DMS79 (cell line): ENCODE data around the gene RTCA.
"Not testable (repeated sequence)": the region's sequence is repeated elsewhere in the genome, so short reads cannot be mapped to it uniquely, and the experiment has no call there.

Source experiments
- DNase-seq: peaks from one replicate; lab custom pipeline; 2025; lab: John Stamatoyannopoulos, UW

The RTCA gene

DNA sequence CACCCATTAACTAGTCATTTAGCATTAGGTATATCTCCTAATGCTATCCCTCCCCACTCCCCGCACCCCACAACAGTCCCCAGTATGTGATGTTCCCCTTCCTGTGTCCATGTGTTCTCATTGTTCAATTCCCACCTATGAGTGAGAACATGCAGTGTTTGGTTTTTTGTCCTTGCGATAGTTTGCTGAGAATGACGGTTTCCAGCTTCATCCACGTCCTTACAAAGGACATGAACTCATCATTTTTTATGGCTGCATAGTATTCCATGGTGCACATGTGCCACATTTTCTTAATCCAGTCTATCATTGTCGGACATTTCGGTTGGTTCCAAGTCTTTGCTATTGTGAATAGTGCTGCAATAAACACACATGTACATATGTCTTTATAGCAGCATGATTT lies 7.6 kb upstream of the RTCA start:
- DNase-seq, result not testable (repeated sequence)

DNA sequence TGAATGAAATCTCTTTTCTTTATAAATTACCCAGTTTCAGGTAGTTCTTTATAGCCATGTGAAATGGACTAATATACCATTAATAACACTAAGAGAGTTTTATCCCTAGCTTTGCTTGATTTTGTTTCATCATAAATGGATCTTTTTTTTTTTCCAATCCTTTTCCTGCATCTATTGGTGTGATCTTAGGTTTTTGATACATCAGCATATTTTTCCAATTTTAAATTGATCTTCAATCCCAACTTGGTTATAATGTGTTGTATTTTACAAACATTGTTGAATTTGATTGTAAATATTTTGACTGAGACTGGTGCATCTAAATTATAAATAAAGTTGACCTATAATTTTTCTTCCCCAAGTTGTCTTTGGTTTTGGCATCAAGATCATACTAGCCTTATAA lies 4.3 kb upstream of the RTCA start:
- DNase-seq, result no peak

GRCh38 chr1:100264081-100264480 lies 1.9 kb upstream of the RTCA start:
- not testable (repeated sequence) for DNase-seq

DNA sequence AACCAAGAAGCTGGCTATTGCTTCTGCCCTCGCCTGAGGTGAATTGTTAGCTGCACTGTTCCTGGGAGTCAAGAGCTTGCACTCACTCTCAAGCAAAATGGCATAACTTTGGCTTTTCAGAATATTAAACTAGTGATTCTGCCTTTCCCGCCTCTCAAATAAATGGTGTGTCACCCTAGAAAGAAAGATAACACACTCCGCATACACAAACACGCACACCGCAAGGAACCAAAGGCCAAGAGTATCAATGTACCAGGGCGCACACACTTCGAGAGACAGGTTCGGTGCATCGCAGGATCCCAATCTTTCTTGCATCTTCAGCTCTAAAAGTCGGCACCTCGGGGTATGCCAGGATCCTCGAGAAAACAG lies 470 bp upstream of the RTCA start:
- peak; percentile 71 for DNase-seq

DNA sequence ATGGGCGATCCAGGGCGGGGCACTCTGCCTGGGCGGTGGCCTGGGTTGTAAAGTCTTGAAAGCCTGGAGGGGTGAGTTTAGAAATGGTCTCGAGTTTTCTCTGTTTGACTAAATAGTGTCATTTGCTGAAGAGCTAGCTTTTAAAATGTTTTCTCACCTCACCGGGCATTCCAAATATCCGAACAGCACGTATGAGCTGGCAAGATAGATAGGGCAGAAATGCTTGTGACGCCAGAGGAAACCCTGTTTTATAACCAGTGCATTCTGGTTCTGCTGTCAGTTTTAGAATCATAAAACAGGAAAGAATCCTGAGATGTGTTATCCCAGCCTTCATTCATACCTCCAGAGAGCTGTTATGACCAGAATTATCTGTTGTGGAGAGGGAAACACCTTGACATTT lies 725 bp downstream of the RTCA start:
- DNase-seq, result no peak

DNA sequence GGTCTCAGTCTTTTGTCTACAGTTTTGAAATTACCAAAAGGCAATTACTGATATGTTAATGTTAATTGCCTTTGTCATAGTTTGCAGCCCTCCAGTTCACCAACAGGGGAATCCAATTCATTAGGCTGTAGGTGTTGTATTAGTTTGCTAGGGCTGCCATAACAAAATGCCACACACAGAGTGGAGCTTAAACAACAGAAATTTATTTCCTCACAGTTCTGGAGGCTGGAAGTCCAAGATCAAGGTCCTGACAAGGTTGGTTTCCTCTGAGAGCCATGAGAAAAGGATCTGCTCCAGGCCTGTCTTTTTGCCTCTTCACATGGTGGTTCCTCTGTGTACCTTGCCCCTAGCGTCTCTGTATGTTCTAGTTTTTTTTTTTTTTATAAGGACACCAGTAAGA lies 1.3 kb downstream of the RTCA start:
- no peak for DNase-seq

DNA sequence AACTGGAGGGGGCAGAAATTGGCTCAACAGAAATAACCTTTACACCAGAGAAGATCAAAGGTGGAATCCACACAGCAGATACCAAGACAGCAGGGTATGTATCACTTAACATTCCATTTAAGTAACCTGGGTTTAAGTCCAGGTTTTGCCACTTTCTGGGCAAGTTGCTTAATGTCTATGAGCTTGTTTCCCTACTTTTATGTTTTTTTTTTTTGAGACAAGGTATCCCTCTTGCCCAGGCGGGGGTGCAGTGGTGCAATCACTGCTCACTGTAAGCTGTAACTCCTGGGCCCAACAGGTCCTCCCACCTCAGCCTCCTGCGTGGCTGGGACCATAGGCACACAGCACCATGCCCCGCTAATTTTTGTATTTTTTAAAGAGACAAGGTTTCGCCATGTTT lies 2.2 kb downstream of the RTCA start:
- DNase-seq, result no peak

DNA sequence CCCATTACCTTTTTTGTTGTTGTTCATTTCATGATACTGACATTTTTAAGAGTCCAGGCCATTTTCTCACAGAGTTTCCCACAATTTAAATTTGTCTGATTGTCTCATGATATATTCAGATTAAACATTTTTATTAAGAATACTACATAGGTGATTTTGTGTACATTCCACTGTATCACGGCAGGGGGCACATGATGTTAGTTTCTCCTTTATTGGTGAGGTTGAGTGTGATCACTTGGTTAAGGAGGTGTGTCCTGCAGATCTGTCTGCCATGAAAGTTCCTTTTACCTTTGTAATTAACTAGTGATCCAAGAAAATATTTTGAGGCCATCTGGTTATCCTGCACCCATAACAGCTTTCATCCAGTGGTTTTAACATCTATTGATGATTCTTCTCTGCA lies 11.8 kb downstream of the RTCA start:
- DNase-seq, result no peak

- no peak for DNase-seq
These were observed 13.4 kb downstream of the RTCA start for GRCh38 chr1:100279358-100279923.

DNA sequence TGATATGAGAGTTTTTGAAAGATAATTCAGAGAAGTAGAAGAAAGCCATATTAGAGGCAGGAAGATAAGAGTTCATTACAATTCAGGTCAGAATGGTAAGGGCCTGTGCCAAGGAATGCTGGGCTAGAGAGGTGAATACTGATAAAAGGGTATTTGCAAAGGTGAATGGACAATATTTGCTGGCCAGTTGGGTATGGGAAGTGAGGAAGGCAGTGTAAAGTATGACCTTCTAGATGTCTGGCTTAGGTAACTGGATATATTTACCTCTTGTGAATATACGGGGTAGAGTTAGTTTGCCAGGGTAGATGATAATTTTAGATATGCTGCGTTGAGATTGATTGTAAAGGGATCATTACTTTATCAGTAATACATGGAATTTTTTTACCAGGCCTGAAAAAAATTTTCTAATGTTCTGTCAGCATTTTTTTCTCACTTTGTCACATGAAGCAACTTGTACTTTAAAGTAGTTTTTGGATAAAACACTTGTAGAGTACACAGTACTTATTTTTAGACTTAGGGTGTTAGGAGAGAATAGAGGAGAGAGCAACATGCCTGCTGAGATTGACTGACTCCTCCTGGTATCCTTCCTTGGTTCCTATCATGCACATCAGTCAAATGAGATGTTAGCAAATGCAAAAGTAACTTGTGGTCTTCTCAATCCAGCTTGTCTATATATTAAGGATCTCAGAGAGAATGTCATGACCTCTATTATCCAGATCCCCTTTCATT lies 14.1 kb downstream of the RTCA start:
- no peak for DNase-seq

DNA sequence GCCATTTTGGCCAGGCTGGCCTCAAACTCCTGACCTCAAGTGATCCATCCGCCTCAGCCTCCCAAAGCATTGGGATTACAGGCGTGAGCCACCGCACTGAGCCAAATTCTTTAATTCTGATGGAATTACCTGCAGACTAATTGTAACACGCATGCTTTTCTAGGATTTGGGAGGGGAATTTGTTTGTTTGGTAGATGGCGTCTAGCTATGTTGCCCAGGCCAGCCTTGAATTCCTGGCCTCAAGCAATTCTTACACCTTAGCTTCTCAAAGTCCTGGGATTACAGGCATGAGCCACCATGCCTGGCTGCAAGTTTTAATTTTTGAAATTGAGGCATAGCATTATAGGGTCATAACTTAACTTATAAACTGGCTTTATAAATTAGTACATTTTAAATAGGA lies 18.6 kb downstream of the RTCA start:
- DNase-seq, result no peak

- DNase-seq, result no peak
These were observed 21.1 kb downstream of the RTCA start for GRCh38 chr1:100287162-100287561.

DNA sequence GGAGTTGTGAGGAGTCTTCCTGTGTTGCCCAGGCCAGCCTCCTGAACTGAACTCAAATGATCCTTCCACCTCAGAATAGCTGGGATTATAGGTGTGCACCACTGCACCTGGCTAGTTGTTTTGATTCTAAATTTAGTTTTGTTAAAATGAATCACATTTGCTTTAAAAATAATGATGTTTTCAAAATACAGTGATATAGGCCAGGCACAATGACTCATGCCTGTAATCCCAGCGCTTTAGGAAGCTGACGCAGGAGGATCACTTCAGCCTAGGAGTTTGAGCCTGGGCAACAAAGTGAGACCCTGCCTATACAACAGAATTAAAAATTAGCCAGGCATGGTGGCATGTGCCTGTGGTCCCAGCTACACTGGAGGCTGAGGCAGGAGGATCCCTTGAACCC lies 24.3 kb downstream of the RTCA start:
- DNase-seq, result no peak

DNA sequence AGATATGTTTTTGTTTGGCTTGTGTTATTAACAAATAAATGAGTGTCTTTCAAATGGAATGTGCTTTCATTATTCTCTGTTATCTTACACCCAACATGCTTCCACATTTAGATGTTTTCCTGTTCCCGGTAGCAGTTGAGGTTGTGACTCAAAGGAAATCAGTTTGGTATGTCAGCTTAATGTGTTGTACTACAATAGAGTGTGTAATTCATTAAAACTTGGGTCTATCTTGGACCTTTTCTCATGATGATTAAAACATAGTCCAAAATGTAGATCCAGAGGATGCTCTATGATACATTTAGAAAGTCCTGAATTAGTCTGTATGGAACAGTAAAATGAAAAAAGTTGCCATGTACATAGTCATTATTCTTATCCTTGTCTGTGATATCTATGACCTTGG lies 26.7 kb downstream of the RTCA start:
- DNase-seq, result no peak

DNA sequence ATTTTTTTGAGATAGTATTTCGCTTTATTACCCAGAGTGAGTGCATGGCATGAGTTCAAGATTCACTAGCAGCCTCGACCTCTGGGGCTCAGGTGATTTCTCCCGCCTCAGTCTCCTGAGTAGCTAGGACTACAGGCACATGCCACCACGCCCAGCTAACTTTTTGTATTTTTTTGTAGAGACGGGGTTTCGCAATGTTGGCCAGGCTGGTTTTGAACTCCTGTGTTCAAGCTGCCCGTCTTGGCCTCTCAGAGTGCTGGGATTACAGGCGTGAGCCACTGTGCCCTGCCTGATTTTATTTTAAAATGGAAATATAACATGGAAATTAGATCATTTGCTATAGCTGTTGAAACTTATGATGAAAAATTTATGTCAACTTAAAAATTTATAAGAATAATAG lies 30.1 kb downstream of the RTCA start:
- no peak for DNase-seq

DNA sequence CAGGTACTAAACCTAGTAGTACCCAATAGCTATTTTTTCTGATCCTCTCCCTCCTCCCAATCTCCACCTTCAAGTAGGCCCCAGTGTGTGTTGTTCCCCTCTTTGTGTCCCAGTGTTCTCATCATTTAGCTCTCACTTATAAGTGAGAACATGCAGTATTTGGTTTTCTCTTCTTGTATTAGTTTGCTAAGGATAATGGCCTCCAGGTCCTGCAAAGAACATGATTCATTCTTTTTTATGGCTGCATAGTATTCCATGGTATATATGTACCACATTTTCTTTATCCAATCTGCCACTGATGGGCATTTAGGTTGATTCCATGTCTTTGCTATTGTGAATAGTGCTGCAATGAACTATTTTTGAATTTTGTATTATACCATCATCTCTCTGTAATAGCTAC lies 31.0 kb downstream of the RTCA start:
- DNase-seq, result not testable (repeated sequence)

DNA sequence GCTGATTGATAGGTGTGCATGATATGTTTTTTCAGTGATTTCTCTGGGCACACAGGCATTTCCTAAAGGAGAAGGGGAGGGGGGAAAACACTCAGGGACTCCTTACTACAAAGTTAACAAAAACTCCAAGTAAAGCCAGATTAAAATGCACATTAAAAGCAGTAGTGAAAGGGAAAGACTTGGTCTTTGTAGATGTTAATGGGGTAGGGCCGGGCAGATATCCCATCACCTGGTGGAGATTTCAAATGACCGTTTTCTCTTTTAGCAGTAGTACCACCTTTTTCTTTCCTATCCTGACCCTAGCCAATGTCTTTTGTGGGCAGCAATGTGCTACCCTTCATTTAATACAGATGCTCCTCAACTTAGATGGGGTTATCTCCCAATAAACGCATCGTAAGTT lies 32.5 kb downstream of the RTCA start:
- no peak for DNase-seq

DNA sequence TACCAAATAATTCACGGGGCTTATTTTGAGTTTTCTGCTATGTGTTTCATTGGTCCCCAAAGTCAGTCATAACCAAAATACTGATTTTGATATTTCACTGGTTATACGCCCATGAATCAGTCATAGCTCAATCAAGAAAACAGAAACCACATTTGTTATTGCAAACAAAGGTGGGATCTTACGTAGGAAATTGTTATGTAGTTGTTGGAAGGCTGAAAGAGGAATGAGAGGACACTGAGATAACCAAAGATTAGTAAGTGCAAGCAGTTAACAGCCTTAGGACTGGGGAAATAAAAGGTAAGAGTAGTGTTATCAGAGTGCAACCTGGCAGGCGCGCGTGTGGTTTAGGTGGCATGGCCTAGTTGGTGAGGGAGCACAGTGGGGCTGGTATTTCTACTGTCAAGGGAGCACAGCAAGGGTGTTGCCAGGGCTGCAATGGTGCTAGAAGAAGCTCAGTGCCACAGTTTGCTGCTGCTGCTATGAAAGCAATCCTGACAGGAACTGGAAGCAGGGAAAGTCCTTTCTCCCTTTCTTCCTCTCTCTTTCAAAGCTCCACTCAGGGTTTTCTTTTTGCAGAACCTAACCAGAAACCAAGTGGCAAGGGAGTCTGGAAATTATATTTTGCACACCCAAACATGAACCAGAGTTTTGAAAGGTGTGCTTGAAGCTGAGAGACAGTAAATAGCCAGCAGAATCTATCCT lies 33.7 kb downstream of the RTCA start:
- no peak for DNase-seq

GRCh38 chr1:100300691-100301090 lies 34.7 kb downstream of the RTCA start:
- no peak for DNase-seq

- DNase-seq, result no peak
These were observed 36.7 kb downstream of the RTCA start for GRCh38 chr1:100302739-100303138.

DNA sequence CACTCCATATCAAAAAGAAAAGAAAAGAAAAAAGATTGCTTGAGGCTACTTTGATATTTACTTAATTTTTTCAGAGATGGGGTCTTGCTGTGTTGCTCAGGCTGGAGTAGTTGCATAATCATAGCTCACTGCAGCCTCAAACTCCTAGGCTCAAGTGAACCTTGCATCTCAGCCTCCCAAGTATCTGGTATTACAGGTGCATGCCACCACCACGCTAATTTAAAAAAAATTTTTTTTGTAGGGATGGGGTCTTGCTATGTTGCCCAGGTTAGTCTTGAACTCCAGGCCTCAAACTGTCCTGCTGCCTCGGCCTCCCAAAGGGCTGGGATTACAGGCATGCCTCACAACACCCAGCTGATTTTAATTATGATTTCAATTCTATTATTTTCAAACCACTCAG lies 38.2 kb downstream of the RTCA start:
- no peak for DNase-seq

DNA sequence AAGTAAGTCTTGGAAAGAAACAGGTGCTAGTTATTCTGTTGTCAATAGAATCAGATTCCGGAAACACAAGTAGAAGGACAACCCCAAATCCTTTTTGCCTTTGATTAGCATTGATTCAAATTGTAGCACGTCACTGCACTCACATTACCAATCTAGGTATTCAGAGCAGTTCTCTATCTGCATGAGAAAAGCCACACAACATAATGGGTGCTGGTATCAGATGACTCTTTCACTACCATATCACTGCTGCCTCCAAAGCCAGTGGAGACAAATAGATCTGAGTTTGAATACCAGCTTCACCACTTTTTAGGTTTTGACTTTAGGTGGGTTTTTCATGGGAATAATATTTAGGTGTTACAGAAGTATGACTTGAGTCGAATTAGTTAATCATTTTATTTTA lies 38.9 kb downstream of the RTCA start:
- no peak for DNase-seq

- DNase-seq, result no peak
These were observed 39.9 kb downstream of the RTCA start for GRCh38 chr1:100305954-100306353.
